Anterior cingulate cortex (tissue), 58 donors: ENCODE data around the gene ATP4B.

ENCODE experiments used
- DNase-seq, 58 donors: peaks; one replicate each; lab custom pipeline; 2025; lab: John Stamatoyannopoulos, UW

Gene ATP4B

DNA sequence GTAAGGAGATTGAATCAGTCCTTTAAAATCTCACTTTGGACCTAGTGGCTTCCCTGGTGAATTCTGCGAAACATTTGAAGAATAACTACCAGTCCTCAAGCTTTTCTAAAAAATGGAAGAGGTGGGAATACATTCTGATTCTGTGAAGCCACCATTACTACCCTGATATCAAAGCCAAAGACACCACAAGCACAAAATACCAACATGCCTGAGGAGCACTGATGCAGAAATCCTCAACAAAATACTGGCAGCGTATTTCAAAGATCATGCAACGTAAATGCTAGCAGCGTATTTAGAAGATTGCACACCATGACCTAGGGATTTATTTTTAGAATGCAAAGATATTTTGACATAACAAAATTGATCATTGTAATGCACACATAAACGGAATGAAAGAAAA lies 14.4 kb downstream of the ATP4B start:
- no peak for DNase-seq

DNA sequence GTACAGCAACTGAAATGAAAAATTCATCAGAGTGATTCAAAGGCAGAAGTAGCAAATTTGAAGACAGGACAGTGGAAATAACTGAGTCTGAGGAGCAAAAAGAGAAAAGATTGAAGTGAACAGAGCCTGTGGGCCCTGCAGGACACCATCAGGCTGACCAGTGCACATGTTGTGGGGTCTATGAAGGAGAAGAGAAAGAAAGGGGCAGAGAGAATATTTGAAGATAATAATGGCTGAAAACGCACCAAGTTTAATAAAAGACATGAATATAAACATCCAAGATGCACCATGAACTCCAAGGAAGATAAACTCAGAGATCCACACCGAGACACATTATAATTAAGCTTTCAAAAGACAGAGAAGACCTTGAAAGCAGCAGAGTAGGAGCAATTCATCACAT lies 15.4 kb downstream of the ATP4B start:
- no peak for DNase-seq

DNA sequence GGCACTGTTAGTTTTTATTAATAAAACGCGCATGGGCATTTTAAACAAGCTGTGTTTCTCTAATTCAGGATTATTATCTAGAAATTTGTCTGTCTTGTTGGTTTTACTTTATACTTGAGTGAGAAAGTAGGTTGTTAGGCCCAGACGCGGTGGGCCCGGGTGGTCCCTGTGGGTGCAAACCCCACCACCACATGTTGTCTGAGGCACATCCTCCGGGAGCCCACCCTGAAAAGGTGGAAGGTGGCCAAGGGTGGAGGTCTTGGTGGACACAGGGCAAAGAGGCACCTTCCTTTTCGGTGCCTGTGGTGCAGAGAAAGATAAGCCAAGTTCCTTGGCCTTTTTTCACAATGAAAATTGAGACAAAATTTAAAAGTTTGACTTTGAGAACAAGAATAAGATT lies 16.6 kb downstream of the ATP4B start:
- DNase-seq, result no peak

DNA sequence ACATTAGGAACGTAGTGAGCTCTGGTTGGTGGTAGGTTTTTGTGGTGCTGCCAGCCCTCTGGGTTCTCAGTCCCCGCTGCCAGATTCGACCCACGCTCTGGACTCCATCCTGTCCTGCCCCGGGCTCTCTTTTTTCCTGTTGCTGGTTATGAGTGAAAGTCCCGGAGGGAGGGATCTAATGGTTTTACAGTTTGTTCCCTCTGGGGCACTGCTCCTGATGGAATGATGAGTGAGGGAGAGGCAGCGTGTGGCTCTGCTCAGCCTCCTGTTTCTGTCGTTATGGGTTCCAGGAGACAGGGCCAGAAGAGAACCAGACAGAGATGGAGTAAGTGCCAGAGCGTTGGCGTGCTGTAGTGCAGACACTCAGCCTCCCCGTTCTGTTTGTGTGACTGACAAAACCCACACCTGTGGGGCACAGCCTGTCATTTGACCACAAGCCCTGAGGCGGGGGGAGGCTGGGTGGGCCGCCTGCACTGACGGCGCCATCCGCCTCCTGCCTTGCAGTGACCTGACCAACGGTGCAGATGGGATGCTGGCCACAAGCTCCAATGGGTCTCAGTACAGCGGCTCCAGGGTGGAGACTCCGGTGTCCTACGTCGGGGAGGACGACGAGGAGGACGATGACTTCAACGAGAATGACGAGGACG lies 18.3 kb downstream of the ATP4B start:
- DNase-seq, result peak in 2 of 58 donors; percentile 6 to 14

DNA sequence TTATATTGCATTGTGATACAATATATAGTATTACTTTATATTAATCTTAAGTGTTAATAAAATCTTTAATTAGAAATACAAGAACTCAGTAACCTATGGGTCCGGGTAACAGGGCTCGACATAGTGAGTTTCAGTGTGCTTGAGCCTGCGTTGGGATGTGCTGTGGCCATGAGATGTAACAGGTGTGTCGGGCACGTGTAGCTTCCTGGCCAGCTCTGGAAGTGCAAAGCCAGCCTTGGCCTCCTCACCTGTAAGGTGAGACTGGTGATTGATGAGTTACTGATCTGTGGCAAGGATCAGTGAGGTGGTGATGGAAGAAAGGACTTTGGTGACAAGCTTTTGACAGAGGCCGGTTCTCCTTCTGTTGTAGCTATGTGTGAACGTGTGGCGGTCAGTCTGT lies 19.2 kb downstream of the ATP4B start:
- DNase-seq, result no peak

DNA sequence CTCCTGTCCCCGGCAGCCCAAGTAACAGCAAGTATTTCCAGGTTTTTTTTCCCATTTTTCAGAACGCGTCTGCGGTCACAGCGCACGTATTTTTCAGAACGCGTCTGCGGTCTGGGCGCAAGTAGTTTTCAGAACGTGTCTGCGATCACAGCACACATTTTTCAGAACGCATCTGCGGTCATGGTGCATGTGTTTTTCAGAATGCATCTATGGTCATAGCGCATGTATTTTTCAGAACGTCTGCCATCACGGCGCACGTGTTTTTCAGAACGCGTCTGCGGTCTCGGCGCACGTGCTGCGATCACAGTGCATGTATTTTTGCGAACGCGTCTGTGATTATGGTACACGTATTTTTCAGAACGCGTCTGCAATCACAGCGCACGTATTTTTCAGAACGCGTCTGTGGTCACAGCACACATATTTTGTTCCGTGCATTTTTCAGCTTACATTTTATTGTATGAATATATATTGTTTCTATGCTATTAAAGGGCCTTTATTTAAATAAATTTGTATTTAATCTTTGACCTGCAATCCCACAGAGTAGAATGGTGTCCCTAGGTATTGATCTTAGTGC lies 19.7 kb downstream of the ATP4B start:
- DNase-seq, result no peak

DNA sequence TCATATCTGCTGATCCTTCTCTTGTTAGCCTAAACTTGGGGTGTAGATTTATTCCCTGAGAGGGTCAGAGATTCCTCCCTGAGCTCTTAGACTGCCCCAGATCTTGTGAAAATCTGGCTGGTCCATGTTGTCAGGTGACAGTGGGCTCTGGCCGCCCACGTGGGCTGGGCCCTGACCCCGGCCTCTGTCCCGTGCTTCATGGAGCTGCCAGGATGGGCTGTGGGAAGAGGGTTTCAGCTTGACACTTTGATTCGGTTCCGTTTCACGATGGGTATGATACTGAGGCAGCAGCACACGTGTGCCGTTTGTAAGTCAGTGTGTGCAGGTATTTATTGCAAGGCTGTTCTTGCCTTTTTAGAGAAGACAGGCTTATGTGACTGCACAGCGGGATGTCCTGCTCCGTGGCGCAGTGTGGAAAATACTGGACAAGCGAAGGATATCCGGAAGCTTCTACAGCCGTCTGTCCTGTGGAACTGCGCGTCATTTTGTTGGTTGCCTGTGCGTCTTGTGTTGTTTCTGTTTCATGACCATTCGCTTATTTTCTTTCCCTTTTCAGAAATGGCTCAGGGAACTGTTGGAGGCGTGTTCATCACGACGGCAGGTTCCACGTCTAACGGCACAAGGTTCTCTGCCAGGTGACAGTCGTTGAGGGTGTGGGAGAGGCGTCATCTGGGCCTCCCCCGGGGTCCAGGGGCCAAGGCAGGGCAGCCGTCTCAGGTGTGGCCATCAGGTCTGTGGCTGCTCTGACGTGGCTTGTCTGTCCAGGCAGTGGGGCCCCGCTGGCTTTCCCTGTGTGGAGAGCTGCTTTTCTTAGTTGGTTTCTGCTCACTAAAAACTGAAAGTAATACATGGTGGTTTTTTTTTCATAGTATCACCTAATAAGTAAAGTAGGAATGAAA lies 20.5 kb downstream of the ATP4B start:
- no peak for DNase-seq

DNA sequence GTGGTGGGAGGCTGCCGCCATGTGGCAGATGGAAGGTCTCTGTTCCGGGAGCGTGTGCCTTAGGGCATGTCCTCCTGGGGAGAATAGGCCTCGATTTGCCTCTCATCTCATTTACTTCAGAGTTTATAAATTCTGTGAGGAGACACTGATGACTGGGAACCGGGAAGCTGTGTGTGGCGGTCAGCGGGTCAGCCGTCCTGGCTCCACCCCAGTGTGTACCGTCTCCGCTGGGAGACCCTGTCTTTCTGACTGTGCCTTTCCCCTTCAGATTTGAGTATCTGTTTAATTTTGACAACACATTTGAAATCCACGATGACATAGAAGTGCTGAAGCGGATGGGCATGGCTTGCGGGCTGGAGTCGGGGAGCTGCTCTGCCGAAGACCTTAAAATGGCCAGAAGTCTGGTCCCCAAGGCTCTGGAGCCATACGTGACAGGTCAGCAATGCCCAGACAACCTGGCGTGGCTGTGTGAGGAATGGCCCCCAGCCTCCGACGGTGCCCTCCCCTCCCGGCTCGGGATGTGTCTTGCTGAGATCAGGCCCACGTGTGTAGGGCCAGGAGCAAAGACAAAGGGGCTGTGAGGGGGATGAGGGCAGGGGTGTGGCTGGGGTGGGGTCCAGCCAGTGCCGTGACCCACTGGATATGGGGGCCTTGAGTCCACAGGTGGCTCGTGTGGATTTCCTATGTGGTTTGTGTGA lies 21.6 kb downstream of the ATP4B start:
- DNase-seq, result no peak

DNA sequence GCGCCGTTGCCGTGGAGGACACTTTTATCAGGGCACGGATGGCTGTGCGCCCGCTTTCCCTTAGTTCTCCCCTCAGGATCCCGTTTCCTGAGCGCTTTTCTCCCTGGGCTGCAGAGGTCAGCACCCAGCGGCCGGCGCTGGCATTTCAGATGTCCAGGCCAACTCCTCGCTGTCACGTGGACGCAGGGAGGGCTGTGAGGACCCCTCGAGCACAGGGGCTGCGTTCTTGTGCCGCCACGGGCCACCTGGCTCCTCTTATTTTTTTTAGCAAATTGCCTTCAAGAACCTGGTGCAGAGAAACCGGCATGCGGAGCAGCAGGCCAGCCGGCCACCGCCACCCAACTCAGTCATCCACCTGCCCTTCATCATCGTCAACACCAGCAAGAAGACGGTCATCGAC lies 22.3 kb downstream of the ATP4B start:
- no peak for DNase-seq

DNA sequence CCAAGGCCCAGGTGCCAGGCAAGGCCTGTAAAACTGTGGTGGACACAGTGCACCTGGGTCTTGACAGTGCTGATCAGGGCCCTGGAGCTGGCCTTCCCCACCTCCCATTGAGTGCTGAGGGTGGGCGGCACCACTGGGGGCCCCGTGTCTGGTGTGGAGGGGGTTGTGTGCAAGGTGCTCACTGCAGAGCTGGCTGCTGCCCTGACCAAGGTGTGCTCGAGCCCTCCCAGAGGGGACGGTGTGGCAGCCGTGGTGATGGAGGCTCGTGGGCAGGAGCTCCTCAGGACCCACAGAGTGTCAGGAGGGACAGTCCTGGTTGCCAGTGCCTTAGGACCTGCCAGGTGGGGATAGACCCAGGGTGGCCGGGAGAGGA lies 23.0 kb downstream of the ATP4B start:
- DNase-seq, result no peak

DNA sequence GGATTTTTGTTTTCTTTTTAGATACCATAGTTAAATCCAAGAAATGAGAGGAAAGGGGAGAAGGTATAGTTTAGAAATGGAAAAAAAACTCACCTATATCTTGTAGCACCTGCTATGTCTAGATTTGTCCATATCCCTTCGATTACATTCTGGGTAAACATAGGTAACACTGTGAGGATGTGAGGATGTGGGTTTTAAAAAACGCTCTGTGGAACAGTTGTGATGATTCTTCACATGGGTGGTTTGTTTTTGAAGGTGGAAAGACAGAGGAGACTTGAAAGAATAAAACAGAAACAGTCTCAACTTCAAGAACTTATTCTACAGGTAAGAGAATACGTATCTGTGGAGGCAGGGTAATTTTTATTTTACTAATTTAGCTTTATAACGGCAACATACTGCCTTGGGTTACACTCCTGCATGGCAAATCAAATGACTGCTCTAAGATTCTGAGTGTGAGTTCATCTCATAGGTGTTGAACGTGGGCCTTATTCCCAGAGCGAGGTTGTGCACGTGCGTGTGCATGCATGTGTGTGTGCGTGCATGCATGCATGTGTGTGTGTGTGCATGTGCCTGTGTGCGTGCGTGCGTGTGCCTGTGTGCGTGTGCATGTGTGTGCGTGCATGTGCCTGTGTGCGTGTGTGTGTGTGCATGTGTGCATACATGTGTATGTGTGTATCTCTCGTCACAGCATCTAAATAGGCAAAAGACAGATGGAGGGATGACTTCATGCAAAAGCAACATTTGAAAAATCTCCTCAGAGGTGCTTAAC lies 23.5 kb downstream of the ATP4B start:
- DNase-seq, result no peak

DNA sequence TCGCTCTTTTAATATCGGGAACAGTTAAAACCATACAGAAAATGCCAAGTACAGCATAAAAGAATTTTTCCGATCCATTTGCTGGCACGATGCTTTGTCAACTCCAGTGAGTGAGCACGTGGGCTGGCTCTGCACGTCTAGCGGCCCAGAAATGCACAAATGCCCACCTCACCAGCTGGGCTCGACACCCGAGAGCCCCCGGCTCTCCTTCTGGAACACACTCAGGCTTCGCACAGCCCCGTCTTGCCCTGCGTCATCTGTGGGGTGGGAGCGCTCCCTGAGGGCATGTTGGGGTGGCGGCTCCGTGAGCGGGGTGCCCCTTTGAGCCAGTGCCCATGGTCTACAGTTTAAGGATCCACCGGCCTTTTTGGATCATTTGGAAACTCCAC lies 24.5 kb downstream of the ATP4B start:
- DNase-seq, result no peak

DNA sequence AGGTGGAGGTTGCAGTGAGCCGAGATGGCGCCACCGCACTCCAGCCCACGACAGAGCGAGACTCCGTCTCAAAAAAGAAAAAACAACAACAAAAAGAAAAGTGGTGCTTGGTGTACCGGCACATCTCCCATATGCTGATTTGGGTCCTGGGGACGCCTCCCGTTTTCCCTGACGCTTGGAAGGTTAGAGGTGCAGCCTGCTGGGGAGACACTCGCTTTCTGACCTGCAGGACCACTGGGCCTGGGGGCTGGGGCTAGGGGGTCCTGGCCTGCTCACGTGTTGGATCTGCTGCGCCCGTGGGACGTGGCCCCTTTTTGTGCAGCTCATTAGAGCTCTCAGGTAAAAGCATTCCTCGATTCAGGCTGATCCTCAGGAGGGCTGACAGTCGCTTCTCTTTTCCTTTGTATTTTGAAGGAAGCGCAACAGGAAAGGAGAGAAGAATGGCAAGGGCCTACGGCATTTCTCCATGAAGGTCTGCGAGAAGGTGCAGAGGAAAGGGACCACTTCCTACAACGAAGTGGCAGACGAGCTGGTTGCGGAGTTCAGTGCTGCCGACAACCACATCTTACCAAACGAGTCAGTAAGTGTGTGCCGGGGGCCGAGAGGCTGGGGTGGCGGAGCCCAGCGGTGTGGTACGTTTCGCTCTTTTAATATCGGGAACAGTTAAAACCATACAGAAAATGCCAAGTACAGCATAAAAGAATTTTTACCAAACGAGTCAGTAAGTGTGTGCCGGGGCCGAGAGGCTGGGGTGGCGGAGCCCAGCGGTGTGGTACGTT lies 25.1 kb downstream of the ATP4B start:
- no peak for DNase-seq

DNA sequence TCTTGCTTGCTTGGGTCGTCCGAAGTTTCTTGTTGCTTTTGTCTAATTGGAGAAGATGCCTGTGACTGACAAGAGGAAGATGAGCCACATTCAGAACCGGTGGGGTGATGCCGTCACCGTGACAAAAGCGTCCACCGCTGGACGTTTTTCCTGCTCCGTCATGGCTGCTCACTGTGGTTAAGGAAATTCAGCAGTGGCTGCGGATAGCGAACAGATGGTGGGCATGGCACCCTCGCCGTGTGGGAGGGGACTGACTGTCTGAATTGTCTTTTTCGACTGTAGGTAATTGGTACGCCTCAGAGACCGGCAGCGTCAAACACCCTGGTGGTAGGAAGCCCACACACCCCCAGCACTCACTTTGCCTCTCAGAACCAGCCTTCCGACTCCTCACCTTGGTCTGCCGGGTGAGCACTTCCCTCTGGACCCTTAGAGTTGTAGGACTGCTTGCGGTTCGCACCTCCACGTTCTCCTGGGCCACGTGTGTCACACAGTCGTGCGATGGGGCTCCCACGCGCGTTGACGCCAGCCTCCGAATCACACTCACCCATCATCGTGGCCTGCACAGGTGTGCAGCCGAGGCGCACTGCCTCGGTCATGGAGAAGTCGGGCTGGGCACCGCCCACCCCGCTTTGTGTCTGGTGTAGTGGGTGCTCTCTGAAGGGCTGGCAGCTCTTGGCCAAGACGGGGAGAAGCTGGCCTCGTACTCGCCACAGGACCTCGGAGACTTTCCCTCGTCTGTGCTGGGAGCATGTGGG lies 26.5 kb downstream of the ATP4B start:
- DNase-seq, result peak in 2 of 58 donors; percentile 5 to 15

DNA sequence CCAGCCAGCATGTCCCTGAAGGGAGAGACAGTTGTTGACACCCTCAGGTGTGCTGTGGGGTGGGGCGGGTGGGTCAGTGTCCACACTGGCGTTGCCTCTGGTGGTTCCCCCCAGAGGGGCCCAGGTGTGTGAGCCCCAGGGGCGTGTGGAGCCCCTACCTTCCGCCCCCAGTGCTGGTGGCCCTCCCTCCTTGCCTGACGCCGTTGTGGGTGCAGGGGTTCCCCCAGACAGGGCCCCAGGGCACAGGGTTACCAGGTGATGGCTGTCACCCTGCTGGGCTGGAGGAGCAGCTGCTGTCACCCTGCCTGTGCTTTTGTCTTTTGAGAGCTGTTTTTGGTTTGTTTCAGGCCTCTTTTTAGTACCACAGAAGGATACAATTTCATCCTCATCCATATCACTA lies 27.2 kb downstream of the ATP4B start:
- no peak for DNase-seq

DNA sequence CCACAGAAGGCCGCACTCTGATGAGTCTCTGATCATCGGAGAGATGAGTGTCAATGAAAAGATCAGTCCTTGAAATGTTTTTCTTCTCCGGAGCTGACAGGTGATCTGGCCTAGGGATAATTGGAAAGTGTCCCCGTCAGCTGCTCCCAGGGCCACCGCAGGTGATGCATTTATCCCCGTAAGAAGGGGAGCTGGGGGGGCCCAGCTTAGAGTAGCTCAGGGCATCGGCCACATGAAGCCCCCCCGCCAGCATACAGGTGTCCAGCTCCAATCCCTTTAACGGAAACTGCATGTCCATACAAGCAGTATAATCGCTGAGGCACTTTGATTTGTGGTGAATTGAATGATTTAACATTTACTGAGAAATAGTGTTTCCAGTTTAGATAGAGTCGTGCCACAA lies 27.7 kb downstream of the ATP4B start:
- DNase-seq, result no peak

DNA sequence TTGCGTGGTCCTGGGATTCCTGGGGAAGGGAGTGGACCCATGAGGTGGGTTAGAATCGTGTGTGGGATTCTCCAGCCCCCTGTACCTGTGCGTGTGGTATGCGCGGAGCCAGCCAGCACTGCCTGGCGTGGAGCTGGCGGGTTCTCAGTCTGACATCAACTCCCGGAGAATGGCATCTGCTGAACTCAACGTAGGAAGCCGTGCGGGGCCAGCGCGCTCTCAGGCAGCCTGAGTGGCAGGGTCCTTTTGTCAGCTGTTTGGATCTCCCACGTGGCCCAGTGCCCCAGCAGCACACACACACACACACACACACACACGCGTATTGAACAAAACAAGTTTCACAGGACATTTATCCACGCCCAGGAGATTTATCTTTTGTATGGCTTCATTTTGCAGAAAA lies 28.1 kb downstream of the ATP4B start:
- no peak for DNase-seq

DNA sequence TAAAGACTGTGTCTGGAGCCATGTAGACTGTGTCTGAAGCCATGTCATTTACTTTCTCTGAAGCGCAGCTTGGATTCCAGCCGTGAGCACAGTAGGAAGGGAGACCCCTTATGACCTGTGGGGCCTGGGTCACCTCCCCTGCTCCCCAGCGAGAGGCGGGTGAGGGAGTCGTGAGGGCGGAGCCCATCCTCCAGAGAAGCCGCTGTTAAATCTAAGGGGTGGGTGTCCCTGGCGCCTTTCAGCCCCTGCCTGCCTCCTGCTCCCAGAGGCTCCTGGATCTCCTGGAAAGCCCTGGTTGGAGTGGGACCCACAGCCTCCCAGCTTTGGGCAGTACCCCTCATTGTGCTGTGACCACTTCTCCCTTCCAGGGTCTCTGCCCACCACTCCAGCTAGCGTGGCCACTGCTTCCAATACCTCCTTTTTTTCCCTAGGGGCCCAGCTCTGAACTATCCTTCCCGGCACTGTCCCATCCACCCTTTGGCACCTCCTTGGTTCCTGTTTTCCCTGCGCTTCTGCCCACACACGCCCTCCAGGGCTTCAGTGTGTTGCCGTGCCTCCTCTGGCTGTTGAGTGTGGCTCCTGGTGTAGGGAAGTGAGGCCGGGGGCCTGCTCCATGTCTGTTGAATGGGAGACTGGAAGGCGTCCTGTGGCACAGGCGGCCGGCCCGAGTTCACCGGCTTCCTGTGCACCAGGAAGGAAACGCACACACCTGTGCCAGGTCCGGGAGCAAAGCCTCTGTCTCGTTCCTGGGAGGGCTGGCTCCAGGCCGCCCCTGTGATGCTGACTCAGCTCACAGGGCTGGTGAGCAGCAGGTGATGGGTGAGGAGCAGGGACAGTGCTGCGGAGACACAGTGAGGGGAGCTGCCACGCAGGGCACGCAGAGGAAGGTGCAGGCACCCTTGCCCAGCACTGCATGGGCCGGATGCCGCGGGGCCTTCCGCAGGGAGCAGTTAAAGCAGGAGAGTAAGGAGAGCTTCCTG lies 29.4 kb downstream of the ATP4B start:
- no peak for DNase-seq
